NCI-H2171 (cell line): ENCODE measurements around the gene UBE2Q1.
A peak's percentile ranks its signal among the peaks of the same experiment; 100 is the strongest.
"Not testable (repeated sequence)": the region's sequence is repeated elsewhere in the genome, so short reads cannot be mapped to it uniquely, and the experiment has no call there.

Experiments
- DNase-seq: peaks from one replicate; lab custom pipeline; 2025; lab: John Stamatoyannopoulos, UW

UBE2Q1 gene

GRCh38 chr1:154550657-154551056 is 7.8 kb downstream of the UBE2Q1 start:
- no peak for DNase-seq

DNA sequence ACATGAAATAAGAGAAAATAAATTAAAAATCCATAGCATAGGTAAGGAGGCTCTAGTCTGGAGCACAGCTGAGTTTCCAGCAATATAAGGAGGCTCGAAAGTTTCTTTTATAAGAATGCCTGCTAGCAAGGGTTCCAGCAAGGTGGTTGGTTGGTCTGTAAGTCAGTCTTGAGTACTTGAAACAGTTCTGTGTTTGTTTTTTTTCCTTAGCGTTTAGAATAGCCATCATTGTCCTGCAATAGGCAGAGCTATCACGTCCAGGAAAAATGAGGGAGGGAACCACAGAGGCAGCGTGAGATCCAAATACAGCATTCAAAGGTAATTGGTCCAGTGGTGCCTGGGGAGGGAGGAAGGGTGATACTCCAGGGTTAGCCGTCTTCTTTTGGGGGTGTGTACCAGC is 8.4 kb downstream of the UBE2Q1 start:
- no peak for DNase-seq

DNA sequence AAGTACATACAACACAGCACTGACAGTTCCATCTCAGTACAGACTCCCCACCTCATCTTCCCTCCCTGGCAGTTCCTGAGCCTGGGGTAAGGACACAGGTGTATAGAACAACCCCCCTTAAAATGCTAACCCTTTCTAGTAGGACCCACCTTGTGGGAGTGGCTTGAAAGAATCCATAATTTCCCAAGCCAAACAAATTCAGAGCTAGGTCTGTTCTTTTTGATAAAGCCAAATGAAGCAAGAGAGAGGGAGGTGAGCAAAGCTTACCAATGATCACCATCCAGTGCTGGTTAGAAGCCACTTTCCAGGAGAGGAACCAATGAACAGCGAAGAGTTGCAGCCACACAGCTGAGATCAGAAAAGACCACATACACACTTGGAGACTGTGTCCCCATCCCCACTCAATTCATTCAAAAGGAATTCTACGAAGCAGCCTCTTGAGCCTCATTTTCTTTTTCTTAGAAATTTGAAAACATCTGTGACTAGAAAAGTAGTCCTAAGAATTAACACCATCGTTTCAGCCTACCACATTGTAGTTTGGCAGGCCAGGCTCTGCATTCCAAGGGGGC is 9.2 kb downstream of the UBE2Q1 start:
- no peak for DNase-seq

- no peak for DNase-seq
These were observed 10.4 kb downstream of the UBE2Q1 start for GRCh38 chr1:154548028-154548427.

GRCh38 chr1:154547105-154547732 is 11.2 kb downstream of the UBE2Q1 start:
- no peak for DNase-seq

- DNase-seq = peak; percentile 30
These were observed 12.0 kb downstream of the UBE2Q1 start for GRCh38 chr1:154546264-154547063.

DNA sequence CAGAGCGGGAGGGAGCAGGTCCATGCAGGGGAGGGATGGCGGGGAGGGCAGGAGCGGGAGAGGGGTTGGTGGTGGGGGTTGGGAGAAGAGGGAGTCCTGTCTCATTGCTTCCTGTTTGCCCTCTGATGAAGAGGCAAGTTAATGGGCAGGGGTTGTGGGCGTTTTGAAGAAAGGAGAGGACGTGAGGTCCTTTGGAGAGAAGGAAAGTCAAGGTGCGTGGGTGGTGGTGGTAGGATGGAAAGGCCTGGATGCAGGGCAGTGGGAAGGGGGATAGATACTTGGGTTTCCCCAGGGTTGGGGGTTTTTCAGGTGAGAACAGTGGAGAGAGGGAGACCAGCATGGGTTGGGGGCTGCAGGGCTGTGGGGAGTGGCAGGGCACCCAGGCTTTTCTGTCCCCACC is 17.2 kb downstream of the UBE2Q1 start:
- no peak for DNase-seq

DNA sequence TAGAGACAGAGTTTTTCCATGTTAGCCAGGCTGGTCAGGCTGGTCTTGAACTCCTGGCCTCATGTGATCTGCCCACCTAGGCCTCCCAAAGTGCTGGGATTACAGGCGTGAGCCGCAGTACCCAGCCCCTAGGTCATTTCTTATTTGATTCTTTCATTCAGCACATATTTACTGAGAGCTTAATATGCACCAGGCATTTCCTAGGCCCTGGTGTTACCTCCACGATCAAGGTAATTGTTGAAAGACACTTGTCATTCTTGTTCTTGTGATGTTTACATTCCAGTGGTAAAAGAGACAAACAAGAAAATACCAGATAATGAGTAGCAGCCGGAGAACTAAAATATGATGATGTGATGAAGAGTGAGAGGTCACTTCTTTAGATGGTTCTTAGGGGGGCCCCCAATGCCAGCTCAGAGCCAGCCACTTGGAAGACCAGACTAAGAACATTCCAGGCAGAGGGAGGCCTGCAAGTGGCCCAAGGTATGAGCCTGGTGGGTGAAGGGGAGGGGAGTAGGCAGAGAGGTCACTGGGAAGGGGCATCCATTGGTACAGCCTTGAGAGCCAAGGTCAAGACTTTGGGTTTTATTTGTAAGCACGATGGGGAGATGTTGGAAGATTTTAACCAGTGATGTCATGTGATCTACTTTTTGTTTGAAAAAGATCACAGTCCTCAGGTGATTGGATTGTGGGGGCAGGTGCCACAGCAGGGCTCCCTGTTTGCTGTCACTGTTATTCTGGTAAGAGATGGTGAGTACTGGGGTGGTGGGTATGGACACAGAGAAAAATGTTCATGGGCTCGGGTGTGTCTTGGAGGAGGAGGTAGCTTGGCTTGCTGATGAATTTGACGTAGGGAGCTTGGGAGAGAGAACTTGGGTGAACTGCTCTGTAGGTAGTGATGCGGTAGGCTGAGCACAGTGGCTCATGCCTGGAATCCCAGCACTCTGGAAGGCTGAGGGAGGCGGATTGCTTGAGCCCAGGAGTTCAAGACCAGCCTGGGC is 18.7 kb downstream of the UBE2Q1 start:
- DNase-seq = no peak

GRCh38 chr1:154536570-154536969 is 21.9 kb downstream of the UBE2Q1 start:
- DNase-seq = no peak

DNA sequence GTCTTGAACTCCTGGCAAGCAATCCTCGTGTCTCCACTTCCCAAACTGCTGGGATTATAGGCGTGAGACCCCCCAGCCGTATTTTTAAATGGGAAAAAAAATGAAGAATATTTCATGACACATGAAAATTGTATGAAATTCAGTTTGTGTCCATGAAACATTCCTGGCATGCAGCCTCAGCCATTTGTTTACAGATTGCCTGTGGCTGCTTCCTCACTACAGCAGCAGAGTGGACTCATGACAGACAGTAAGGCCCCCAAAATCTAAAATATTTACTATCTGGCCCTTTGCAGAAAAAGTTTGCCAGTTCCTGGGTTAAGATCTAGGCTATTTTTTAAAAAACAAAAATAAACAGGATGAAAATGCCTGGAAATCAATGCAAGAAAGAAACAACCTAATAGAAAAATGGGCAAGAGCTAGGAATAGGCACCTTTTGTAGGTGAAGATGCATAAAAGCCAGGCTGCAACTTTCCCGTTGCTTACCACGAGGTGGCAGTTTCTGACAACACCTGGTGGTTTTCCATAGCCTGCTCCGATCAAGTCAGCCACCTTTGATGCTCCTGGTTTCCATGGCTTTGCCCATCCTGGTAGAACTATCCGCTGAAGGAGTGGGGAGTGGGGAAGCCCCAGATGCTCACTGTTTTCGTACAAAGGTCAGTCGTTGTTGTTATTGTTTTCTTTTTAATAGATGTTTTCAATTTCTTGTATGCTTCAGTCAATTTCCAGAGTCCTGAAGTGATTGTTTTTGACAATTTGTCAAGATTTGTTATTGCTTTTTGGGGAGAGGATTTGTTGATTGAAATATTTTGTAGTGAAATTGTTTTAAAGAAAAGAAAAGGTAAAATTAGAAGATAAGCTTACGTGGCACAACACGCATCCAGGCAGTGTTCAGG is 24.3 kb downstream of the UBE2Q1 start:
- DNase-seq = peak; percentile 57

- not testable (repeated sequence) for DNase-seq
These were observed 26.5 kb downstream of the UBE2Q1 start for GRCh38 chr1:154531950-154532349.

DNA sequence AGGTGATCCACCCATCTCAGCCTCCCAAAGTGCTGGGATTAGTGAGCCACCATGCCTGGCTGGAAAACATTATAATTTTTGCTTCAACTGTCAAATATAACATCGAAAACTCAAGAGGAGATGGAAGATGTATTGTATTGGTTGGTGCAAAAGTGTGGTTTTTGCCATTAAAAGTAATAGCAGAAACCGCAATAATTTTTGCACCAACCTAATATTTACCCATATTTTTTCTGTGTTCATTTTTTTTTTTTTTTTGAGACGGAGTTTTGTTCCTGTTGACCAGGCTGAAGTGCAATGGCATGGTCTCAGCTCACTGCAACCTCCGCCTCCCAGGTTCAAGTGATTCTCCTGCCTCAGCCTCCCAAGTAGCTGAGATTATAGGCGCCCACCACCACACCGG is 29.2 kb downstream of the UBE2Q1 start:
- DNase-seq = no peak

DNA sequence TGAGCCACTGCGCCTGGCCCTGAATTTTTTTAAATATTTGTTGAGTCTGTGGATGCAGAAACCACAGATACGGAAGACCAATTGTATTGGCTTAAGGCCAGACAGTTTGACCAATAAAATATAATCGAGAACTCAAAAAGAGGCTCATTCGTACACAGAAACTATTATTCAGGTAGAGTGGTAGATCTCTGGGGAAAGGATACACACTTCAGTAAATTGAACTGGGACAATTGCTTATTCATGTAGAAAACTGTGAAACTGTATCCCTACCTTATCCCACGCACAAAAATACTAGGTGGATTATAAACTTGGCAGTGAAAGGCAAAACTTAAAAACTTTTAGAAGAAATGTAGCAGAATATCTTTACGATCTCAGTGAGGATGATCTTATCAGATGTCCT is 31.3 kb downstream of the UBE2Q1 start:
- no peak for DNase-seq

DNA sequence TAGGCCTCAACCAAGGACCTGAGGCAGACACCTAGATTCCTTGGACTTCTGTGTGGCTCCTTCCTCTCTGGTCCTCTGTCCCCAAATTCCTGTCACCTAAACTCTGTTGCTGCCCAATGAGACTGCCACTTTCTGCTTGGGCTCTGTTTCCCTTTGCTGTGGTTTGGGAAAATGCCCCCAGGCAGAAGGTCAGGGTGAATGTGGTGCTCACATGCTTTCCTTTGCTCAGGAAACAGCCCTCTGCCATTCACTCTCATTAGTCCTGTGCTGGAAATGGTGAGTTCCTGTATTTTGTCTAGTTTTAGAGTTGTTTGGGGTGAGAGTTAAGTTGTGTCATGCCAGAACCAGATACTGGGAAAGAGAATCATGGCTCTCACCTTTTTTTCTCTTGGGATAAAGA is 33.6 kb downstream of the UBE2Q1 start:
- DNase-seq = no peak

DNA sequence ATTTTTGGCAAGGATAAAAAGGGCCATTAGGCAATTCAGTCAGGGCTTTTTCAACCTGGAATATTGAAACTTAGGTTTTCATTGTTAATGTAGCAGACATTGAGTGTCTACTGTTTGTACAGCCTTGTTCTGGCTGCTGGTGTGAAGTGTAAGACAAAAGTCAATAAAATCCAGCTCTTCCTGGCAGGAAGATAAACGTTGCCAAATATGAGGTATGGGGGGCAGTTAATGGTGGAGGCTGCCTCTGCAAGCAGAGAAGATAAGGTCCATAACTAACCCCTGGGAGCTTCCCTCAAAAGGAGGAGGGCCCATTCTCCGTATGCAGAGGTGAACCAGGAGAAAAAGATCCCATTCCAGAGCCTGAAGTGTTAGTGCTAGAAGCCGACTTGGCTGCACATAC is 36.8 kb downstream of the UBE2Q1 start:
- no peak for DNase-seq

DNA sequence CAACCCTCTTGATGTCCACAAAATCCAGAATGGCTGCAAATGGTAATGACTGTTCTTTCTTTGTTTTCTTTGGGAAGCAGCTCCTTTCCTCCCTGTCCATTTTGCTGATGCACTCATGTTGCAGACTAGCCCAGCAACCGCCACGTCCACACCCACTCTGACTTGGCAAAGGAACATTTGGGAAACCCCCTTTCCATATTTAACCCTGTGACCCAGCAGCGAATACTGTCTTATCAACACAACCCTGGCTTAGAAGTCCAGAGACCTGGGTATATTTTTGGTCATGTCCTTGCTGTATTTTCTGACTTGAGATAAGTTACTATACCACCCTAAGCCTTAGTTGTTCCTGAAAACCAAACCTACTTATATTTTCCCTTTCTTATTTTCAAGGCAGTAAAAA is 38.1 kb downstream of the UBE2Q1 start:
- DNase-seq = no peak

- no peak for DNase-seq
These were observed 38.9 kb downstream of the UBE2Q1 start for GRCh38 chr1:154519591-154519991.

GRCh38 chr1:154517661-154518060 is 40.8 kb downstream of the UBE2Q1 start:
- no peak for DNase-seq

GRCh38 chr1:154514066-154514553 is 44.4 kb downstream of the UBE2Q1 start:
- no peak for DNase-seq

- DNase-seq = no peak
These were observed 45.7 kb downstream of the UBE2Q1 start for GRCh38 chr1:154512760-154513159.

DNA sequence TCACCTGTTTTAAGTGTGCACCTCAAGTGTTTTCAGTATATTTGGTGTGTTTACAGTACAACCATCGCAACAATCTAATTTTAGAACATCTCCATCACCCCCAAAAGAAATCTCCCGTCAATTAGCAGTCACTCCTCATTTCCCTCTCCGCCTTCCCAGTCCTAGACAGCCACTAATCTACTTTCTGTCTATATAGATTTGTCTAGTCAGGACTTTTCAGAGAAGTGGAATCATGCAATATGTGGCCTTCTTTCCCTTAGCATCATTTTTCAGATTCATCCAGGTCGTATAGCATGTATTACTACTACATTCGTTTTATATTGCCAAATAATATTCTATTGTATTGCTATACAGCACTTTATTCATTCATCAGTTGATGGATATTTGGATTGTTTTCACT is 54.6 kb downstream of the UBE2Q1 start:
- no peak for DNase-seq
